K562 (cell line): ENCODE results near the gene SLC30A1. TPM values are rescaled to one million over a fixed set of nuclear protein-coding genes. Genes with fewer than 3 reads are reported as not detected.

ENCODE experiments used
- ADNP ChIP-seq: fragments of 200-800 bp; sonication (Bioruptor generic); IDR thresholded peaks from 2 replicates; pipeline ENCODE4 v1.6.1; 2016; ENCODE audit warnings: missing genetic modification characterization, missing compliant biosample characterization
- AFF4 ChIP-seq: sonication (generic); formaldehyde crosslinking; IDR thresholded peaks from 2 replicates; pipeline ENCODE4 v1.8.0; 2023; ENCODE audit warnings: mild to moderate bottlenecking, missing genetic modification reagents
- CHCHD3 ChIP-seq: fragments of 250-450 bp; sonication (Bioruptor Pico); IDR thresholded peaks from 2 replicates; pipeline ENCODE4 v2.1.2; 2022; ENCODE audit warnings: mild to moderate bottlenecking
- CTCF ChIP-seq, 3 experiments: IDR thresholded peaks in 2 of 3; conservative IDR thresholded peaks in 1 of 3; 2 replicates each; pipeline ENCODE4 v1.5.1; 2011 to 2012; ENCODE audit warnings: low read length in 3 of 3, mild to moderate bottlenecking in 3 of 3, control low read depth in 2 of 3, improper control_type of control experiment in 1 of 3, inconsistent platforms in 1 of 3, low read depth in 1 of 3, mixed read lengths in 1 of 3, moderate library complexity in 1 of 3; ENCODE audit not compliant: insufficient read depth in 2 of 3
- DEAF1 ChIP-seq: fragments of 450-650 bp; formaldehyde crosslinking; IDR thresholded peaks from 2 replicates; pipeline ENCODE4 v1.4.0; 2020; ENCODE audit warnings: mild to moderate bottlenecking, moderate library complexity
- E2F4 ChIP-seq: sonication (generic); formaldehyde crosslinking; IDR thresholded peaks from 2 replicates; pipeline ENCODE4 v1.8.0; 2022; ENCODE audit warnings: mild to moderate bottlenecking, low read depth, missing genetic modification reagents
- HCFC1 ChIP-seq: IDR thresholded peaks from 2 replicates; pipeline ENCODE4 v1.6.1; 2012; ENCODE audit warnings: low read depth, low read length, improper control_type of control experiment
- HOXB6 ChIP-seq: fragments of 250-450 bp; sonication (Bioruptor Pico); IDR thresholded peaks from 2 replicates; pipeline ENCODE4 v1.5.1; 2022; ENCODE audit warnings: mild to moderate bottlenecking, borderline replicate concordance
- MAFK ChIP-seq: IDR thresholded peaks from 2 replicates; pipeline ENCODE4 v1.6.1; 2011; ENCODE audit warnings: low read length, improper control_type of control experiment
- OTX1 ChIP-seq: fragments of 450-650 bp; formaldehyde crosslinking; IDR thresholded peaks from 2 replicates; pipeline ENCODE4 v1.4.0; 2022; ENCODE audit warnings: mild to moderate bottlenecking
- TBL1XR1 ChIP-seq, 2 experiments: IDR thresholded peaks; 2 replicates each; pipeline ENCODE4 v1.6.1; 2012; ENCODE audit warnings: improper control_type of control experiment in 2 of 2, low read length in 2 of 2, mild to moderate bottlenecking in 1 of 2
- TRIM28 ChIP-seq: fragments of 450-650 bp; IDR thresholded peaks from 2 replicates; pipeline ENCODE4 v1.6.1; 2017
- ZNF316 ChIP-seq: fragments of 450-650 bp; IDR thresholded peaks from 2 replicates; pipeline ENCODE4 v1.6.1; 2016
- polyA plus RNA-seq, 8 experiments: library from polyadenylated mRNA; depleted of rRNA in 4 of 8; stranded (reverse) in 5 of 8; unstranded in 3 of 8; fragments of >200 nt; fragmentation: Nextera tagmentation in 2 of 8; fragmentation: Illumina TruSeq in 1 of 8; extraction: Ambion mirVana in 2 of 8; extraction: Trizol in 1 of 8; gene quantifications; 2 replicates each; pipeline versions ENCODE4 v1.2.1 to v1.2.3, GENCODE V29; 2011 to 2014; ENCODE audit warnings: inconsistent platforms in 1 of 8, missing spikeins in 1 of 8
- total RNA-seq, 7 experiments: library from RNA; depleted of rRNA in 6 of 7; stranded (reverse); fragments of >200 nt in 6 of 7; fragmentation: Illumina TruSeq in 2 of 7; extraction: Trizol in 2 of 7; gene quantifications; 2 replicates each; pipeline versions ENCODE4 v1.2.1 to v1.2.3, GENCODE V29; 2011 to 2021; ENCODE audit warnings: low replicate concordance in 1 of 7
- TF ChIP-seq, protein P1 (sequence below): IDR thresholded peaks from 2 replicates; pipeline ENCODE4 v1.6.1; 2011; ENCODE audit warnings: borderline replicate concordance, low read depth, mild to moderate bottlenecking, moderate library complexity, low read length; ENCODE audit not compliant: insufficient read depth, poor library complexity, severe bottlenecking
- TF ChIP-seq, protein P2 (sequence below): fragments of 450-650 bp; conservative IDR thresholded peaks from 2 replicates; pipeline ENCODE4 v1.6.1; 2016; ENCODE audit warnings: missing genetic modification characterization, low read depth, mild to moderate bottlenecking, missing compliant biosample characterization, moderate library complexity

The SLC30A1 gene
- total and polyA plus RNA-seq, 9 of the 15 experiments (the other 6 are each of a cell fraction or from before 2014, with no cell fraction given) = 4.1 to 14.4 (median 6.6) TPM

DNA sequence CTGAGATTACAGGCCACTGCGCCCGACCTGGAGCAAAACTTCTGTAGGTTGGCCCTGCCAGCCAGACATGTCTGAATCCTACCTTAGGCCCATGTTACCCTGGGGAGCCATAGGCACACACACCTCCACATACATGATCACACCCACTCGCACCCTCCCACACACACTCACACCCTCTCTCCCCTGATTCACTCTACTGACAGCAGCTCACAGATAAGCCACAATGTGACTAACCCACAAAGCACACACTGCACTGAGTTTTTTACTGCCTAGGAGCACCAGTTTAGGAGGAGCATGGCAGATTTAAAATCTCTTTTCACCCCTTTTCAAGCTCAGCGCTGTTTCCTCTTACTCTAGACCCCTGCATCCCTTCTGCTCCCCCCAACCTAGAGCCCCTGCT lies 41.7 kb downstream of the SLC30A1 start (continued):
- TF ChIP-seq HOXB6 (CRISPR knock-in tag) = no peak
- TF ChIP-seq, protein P1, sequence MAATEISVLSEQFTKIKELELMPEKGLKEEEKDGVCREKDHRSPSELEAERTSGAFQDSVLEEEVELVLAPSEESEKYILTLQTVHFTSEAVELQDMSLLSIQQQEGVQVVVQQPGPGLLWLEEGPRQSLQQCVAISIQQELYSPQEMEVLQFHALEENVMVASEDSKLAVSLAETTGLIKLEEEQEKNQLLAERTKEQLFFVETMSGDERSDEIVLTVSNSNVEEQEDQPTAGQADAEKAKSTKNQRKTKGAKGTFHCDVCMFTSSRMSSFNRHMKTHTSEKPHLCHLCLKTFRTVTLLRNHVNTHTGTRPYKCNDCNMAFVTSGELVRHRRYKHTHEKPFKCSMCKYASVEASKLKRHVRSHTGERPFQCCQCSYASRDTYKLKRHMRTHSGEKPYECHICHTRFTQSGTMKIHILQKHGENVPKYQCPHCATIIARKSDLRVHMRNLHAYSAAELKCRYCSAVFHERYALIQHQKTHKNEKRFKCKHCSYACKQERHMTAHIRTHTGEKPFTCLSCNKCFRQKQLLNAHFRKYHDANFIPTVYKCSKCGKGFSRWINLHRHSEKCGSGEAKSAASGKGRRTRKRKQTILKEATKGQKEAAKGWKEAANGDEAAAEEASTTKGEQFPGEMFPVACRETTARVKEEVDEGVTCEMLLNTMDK = no peak
- TF ChIP-seq AFF4 (CRISPR knock-in tag) = no peak
- 0 out of 4 replicates have a peak, but pooled peaks of 1 of the 2 experiments have one; percentile 17 for TF ChIP-seq TBL1XR1 (IDR thresholded peaks at IDR 0.05; ENCODE audit: low read length in 2 of 2)
- TF ChIP-seq CHCHD3 = no peak
- peak; percentile 91; the same call in 1 of the 2 replicates for TF ChIP-seq OTX1 (CRISPR knock-in tag)
- TF ChIP-seq HCFC1 = no peak
- TF ChIP-seq CTCF (IDR thresholded peaks at IDR 0.05 in 2 of 3, conservative IDR thresholded peaks at IDR 0.05 in 1 of 3; ENCODE audit: insufficient read depth in 2 of 3, low read depth in 1 of 3, low read length in 3 of 3) = no peak
- TF ChIP-seq DEAF1 (CRISPR knock-in tag) = no peak
- TF ChIP-seq E2F4 = no peak
- TF ChIP-seq MAFK = no peak
- TF ChIP-seq TRIM28 = peak; percentile 24; the same call in 1 of the 2 replicates
- TF ChIP-seq, protein P2, sequence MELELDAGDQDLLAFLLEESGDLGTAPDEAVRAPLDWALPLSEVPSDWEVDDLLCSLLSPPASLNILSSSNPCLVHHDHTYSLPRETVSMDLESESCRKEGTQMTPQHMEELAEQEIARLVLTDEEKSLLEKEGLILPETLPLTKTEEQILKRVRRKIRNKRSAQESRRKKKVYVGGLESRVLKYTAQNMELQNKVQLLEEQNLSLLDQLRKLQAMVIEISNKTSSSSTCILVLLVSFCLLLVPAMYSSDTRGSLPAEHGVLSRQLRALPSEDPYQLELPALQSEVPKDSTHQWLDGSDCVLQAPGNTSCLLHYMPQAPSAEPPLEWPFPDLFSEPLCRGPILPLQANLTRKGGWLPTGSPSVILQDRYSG = no peak
- no peak for TF ChIP-seq ADNP
- TF ChIP-seq ZNF316 = no peak
